Measurements from ENCODE around the gene UMAD1.
"Not testable (repeated sequence)": the region's sequence is repeated elsewhere in the genome, so short reads cannot be mapped to it uniquely, and the experiment has no call there.

The UMAD1 gene

GRCh38 chr7:7795203-7795602 is 154.7 kb downstream of the UMAD1 start:
- DNase-seq (ENCODE audit: extremely low read depth, insufficient read length), result no peak
- Histone ChIP-seq H3K36me3 (ENCODE audit: control insufficient read depth, insufficient read depth, low read length) (no peaks in the 10 kb centered on the region; the same call in 1 of the 2 replicates), H3K4me3 (replicated peaks; ENCODE audit: low read depth, low read length) (no peak overlapping the region), H3K27me3 (replicated peaks; ENCODE audit: control insufficient read depth, insufficient read depth, low read length) (no peaks in the 10 kb centered on the region)
- TF ChIP-seq CTCF (IDR thresholded peaks at IDR 0.05; ENCODE audit: insufficient read depth, low read length, poor library complexity, severe bottlenecking), result no peak

- Histone ChIP-seq H3K36me3 (ENCODE audit: control insufficient read depth, insufficient read depth, low read length) (no peaks in the 10 kb centered on the region; the same call in 1 of the 2 replicates), H3K27me3 (replicated peaks; ENCODE audit: control insufficient read depth, insufficient read depth, low read length) (no peaks in the 10 kb centered on the region), H3K4me3 (replicated peaks; ENCODE audit: low read depth, low read length) (no peak overlapping the region)
- DNase-seq (ENCODE audit: extremely low read depth, insufficient read length), result no peak
- no peak for TF ChIP-seq CTCF (IDR thresholded peaks at IDR 0.05; ENCODE audit: insufficient read depth, low read length, poor library complexity, severe bottlenecking)
Observed at GRCh38 chr7:7795630-7796121, 155.1 kb downstream of the UMAD1 start.

GRCh38 chr7:7798510-7798909 is 158.0 kb downstream of the UMAD1 start:
- no peak for DNase-seq (ENCODE audit: extremely low read depth, insufficient read length)
- no peaks in the 10 kb centered on the region for H3K27me3 ChIP-seq (replicated peaks; ENCODE audit: control insufficient read depth, insufficient read depth, low read length)
- H3K36me3 ChIP-seq (ENCODE audit: control insufficient read depth, insufficient read depth, low read length), result no peaks in the 10 kb centered on the region
- H3K4me3 ChIP-seq (replicated peaks; ENCODE audit: low read depth, low read length), result no peak overlapping the region
- TF ChIP-seq CTCF (IDR thresholded peaks at IDR 0.05; ENCODE audit: insufficient read depth, low read length, poor library complexity, severe bottlenecking), result no peak

- Histone ChIP-seq H3K4me3 (replicated peaks; ENCODE audit: low read depth, low read length) (no peak overlapping the region), H3K27me3 (replicated peaks; ENCODE audit: control insufficient read depth, insufficient read depth, low read length) (no peaks in the 10 kb centered on the region), H3K36me3 (ENCODE audit: control insufficient read depth, insufficient read depth, low read length) (no peaks in the 10 kb centered on the region)
- no peak for DNase-seq (ENCODE audit: extremely low read depth, insufficient read length)
- TF ChIP-seq CTCF (IDR thresholded peaks at IDR 0.05; ENCODE audit: insufficient read depth, low read length, poor library complexity, severe bottlenecking), result no peak
Observed at GRCh38 chr7:7799138-7799537, 158.6 kb downstream of the UMAD1 start.

GRCh38 chr7:7802531-7802930 is 162.0 kb downstream of the UMAD1 start:
- Histone ChIP-seq H3K36me3 (ENCODE audit: control insufficient read depth, insufficient read depth, low read length) (no peaks in the 10 kb centered on the region), H3K27me3 (replicated peaks; ENCODE audit: control insufficient read depth, insufficient read depth, low read length) (no peaks in the 10 kb centered on the region), H3K4me3 (replicated peaks; ENCODE audit: low read depth, low read length) (no peak overlapping the region)
- no peak for TF ChIP-seq CTCF (IDR thresholded peaks at IDR 0.05; ENCODE audit: insufficient read depth, low read length, poor library complexity, severe bottlenecking)
- DNase-seq (ENCODE audit: extremely low read depth, insufficient read length), result no peak

- no peak overlapping the region for H3K4me3 ChIP-seq (replicated peaks; ENCODE audit: low read depth, low read length)
- no peak for DNase-seq (ENCODE audit: extremely low read depth, insufficient read length)
- TF ChIP-seq CTCF (IDR thresholded peaks at IDR 0.05; ENCODE audit: insufficient read depth, low read length, poor library complexity, severe bottlenecking), result no peak
- no peaks in the 10 kb centered on the region for H3K36me3 ChIP-seq (ENCODE audit: control insufficient read depth, insufficient read depth, low read length)
- no peaks in the 10 kb centered on the region for H3K27me3 ChIP-seq (replicated peaks; ENCODE audit: control insufficient read depth, insufficient read depth, low read length)
Observed at GRCh38 chr7:7803715-7804178, 163.2 kb downstream of the UMAD1 start.

- H3K36me3 ChIP-seq (ENCODE audit: control insufficient read depth, insufficient read depth, low read length); H3K27me3 ChIP-seq (replicated peaks; ENCODE audit: control insufficient read depth, insufficient read depth, low read length); DNase-seq (ENCODE audit: extremely low read depth, insufficient read length): not testable (repeated sequence)
- H3K4me3 ChIP-seq (replicated peaks; ENCODE audit: low read depth, low read length), result peak overlapping the region; percentile 27
Observed at GRCh38 chr7:7804822-7805221, 164.3 kb downstream of the UMAD1 start.
